ENCODE measurements around the gene MYL3. TPM values are rescaled to one million over a fixed set of nuclear protein-coding genes. Genes with fewer than 3 reads are reported as not detected.

MYL3 gene
- total RNA-seq, 1 experiment from 2014 or later = not detected

DNA sequence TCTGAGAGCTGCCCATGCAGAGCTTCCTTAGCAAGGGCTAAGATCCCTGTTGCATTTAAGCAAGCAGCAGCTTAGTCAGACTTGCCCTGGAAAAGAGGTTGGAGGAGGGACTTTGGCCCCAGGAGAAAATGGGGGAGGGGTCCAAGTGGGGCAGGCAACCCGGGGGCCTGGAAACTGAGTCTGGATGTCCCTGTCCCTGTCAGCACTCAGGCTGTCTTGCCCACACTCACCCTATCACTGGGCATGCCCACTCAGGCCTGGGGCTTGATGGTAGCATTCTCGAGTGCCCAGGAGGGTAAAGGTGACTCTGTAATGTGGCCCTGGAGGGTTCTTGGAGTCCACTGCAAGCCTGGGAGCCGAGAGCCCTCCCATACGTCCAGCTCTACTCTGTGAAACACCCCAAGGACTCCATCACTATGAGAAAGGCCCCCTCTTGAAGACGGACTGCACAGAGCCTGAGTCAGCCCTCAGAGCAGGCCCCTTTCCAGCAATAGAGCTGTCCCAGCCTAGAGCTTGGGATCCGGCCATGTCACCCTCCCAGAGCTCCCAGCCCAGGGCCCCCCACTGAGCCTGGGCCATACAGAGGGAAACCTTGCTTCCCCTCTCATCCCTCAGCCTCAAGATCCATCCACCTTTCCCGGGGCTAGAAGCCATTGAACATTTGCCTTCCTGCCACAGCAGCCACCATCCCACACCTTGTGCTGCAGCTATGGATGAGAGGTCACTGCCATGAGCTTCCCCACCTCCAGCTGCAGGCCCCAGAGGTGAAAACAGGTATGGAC lies 13.4 kb downstream of the MYL3 start:
- POLR2A ChIA-PET (ENCODE audit: unreplicated experiment) = no interaction called here

DNA sequence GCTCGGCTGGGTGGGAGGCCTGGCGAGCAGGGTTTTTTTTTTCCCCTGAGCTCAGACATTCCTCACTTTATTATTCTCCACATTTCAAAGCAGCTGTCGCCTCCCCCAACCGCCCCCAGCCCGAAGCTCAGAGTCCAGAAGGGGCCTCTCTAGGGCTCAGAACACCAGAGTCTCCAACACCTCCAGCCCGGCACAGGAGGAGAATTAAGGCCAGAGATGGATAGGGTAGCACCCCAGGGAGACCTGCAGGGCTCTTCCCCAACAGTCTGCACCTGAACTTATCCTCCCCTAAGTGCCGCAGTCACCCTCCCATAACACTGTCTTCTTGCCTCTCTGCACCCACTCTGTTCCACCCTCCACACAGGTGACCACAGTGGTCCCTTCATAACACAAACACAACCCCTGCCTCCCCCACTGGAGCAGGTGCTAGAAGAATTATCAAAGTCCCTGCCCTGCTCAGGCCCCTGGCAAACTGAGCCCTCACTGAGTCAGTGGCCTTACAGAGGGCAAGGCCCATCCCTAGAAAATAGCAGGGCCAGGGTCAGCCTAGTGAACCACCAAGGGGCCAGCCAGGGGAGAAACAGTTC lies 14.1 kb downstream of the MYL3 start:
- ChIA-PET CTCF (no interaction called here), POLR2A (ENCODE audit: unreplicated experiment) (no interaction called here)
- Histone ChIP-seq H3K27ac (no peak overlapping the region), H3K79me2 (ENCODE audit: low read depth) (no peaks in the 10 kb centered on the region), H3K36me3 (ENCODE audit: low read depth) (no peaks in the 10 kb centered on the region), H3K27me3 (ENCODE audit: insufficient read depth, low read depth) (no peaks in the 10 kb centered on the region), H3K4me2 (no peak overlapping the region), H2AFZ (no peak overlapping the region), H3K9me3 (ENCODE audit: insufficient read depth, low read depth) (no peaks in the 10 kb centered on the region), H3K4me1 (replicated peaks; ENCODE audit: insufficient read depth) (0 out of 2 replicates have a peak, but pooled peaks cover 5% of the 10 kb centered on the region), H3K9me2 (ENCODE audit: insufficient read depth) (no peaks in the 10 kb centered on the region), H4K20me1 (ENCODE audit: insufficient read depth) (no peaks in the 10 kb centered on the region), H3K4me3 (no peak overlapping the region), H3F3A (ENCODE audit: insufficient read depth, low read depth) (no peaks in the 10 kb centered on the region)
- DNase-seq = no peak
- intact Hi-C loops (cut with micrococcal nuclease; ENCODE audit: unreplicated experiment) = no loop called here
- TF ChIP-seq CTCF (conservative IDR thresholded peaks at IDR 0.05) (no peak), EZH2 (IDR thresholded peaks at IDR 0.05; ENCODE audit: low read depth) (no peak)
- BruUV-seq (replicated peaks) = no TSS peak

More for the DNA sequence above, 13.4 kb downstream of the MYL3 start:
- H2AFZ ChIP-seq = no peak overlapping the region
- no peaks in the 10 kb centered on the region for H3K36me3 ChIP-seq (ENCODE audit: low read depth)
- no peaks in the 10 kb centered on the region for H3F3A ChIP-seq (ENCODE audit: insufficient read depth, low read depth)
- H3K9me3 ChIP-seq (ENCODE audit: insufficient read depth, low read depth) = no peaks in the 10 kb centered on the region
- H3K27ac ChIP-seq = no peak overlapping the region
- no TSS peak for BruUV-seq (replicated peaks)
- intact Hi-C loops (cut with micrococcal nuclease; ENCODE audit: unreplicated experiment) = no loop called here
- no peaks in the 10 kb centered on the region for H3K9me2 ChIP-seq (ENCODE audit: insufficient read depth)
- no peak overlapping the region for H3K4me3 ChIP-seq
- no peaks in the 10 kb centered on the region for H3K27me3 ChIP-seq (ENCODE audit: insufficient read depth, low read depth)
- H3K4me1 ChIP-seq (replicated peaks; ENCODE audit: insufficient read depth) = 0 out of 2 replicates have a peak, but pooled peaks cover 5% of the 10 kb centered on the region
- DNase-seq = no peak
- no peaks in the 10 kb centered on the region for H3K79me2 ChIP-seq (ENCODE audit: low read depth)
- H4K20me1 ChIP-seq (ENCODE audit: insufficient read depth) = no peaks in the 10 kb centered on the region
- TF ChIP-seq EZH2 (IDR thresholded peaks at IDR 0.05; ENCODE audit: low read depth) (no peak), CTCF (conservative IDR thresholded peaks at IDR 0.05) (no peak)
- H3K4me2 ChIP-seq = no peak overlapping the region
- CTCF ChIA-PET = no interaction called here

DNA sequence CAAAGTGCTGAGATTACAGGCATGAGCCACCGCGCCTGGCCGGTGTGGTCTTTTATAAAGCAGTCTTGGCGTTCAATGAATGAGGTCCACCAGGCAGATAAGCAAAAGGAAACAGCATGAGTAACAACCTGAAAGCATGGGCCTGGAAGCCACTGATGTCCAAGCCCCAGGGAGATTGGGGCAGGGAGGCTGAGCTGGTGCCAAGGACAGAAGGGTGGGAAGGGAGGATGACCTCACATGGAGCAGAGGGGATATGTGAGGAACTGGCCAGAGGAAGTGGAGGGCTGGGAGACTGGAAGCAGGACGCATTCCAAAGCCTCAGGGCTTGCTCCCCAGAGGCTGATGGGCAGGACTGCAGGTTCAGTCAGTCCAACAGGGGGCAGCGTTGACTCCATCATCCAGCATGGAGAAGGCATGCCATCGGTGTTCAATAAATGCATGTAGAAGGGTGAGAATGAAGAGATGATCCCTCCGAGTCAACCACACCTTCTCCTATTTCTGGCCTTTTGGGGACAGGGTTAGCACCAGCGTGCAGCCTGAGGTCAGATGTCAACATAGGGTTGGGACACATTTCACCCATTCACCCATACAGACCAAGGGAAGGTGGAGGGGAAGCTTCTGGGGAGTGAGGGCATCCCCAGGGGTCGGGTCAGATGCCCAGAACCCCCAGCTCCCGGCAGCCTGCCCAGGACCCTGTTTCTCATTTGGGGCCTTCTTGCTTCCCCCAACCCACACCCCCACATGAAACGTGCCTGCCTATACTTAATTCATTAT lies 14.8 kb downstream of the MYL3 start:
- 0 out of 2 replicates have a peak, but pooled peaks cover 5% of the 10 kb centered on the region for H3K4me1 ChIP-seq (replicated peaks; ENCODE audit: insufficient read depth)
- TF ChIP-seq CTCF (conservative IDR thresholded peaks at IDR 0.05) (peak; percentile 54), EZH2 (IDR thresholded peaks at IDR 0.05; ENCODE audit: low read depth) (no peak)
- no peaks in the 10 kb centered on the region for H3K36me3 ChIP-seq (ENCODE audit: low read depth)
- H3K27me3 ChIP-seq (ENCODE audit: insufficient read depth, low read depth) = no peaks in the 10 kb centered on the region
- H2AFZ ChIP-seq = no peak overlapping the region
- H3K9me2 ChIP-seq (ENCODE audit: insufficient read depth) = no peaks in the 10 kb centered on the region
- no peak overlapping the region for H3K4me2 ChIP-seq
- H3K27ac ChIP-seq = no peak overlapping the region
- H3K9me3 ChIP-seq (ENCODE audit: insufficient read depth, low read depth) = no peaks in the 10 kb centered on the region
- BruUV-seq (replicated peaks) = no TSS peak
- no peaks in the 10 kb centered on the region for H4K20me1 ChIP-seq (ENCODE audit: insufficient read depth)
- CTCF ChIA-PET = no interaction called here
- H3K4me3 ChIP-seq = no peak overlapping the region
- POLR2A ChIA-PET (ENCODE audit: unreplicated experiment) = no interaction called here
- intact Hi-C loops (cut with micrococcal nuclease; ENCODE audit: unreplicated experiment) = no loop called here
- no peaks in the 10 kb centered on the region for H3K79me2 ChIP-seq (ENCODE audit: low read depth)
- peak in 1 of 2 experiments; percentile 23 for DNase-seq
- H3F3A ChIP-seq (ENCODE audit: insufficient read depth, low read depth) = no peaks in the 10 kb centered on the region
